Bronchial epithelial cell (primary cell): ENCODE measurements around the gene SHROOM3. TPM values are rescaled to one million over a fixed set of nuclear protein-coding genes. Genes with fewer than 3 reads are reported as not detected.

ENCODE experiments used
- DNase-seq: peaks from one replicate; pipeline ENCODE4 v3.0.0-alpha.2; 2010; ENCODE audit warnings: low read depth
- FAIRE-seq: peaks from 2 replicates; lab custom pipeline; 2011; peaks lifted over from hg19 to GRCh38; lab: Jason Lieb, UNC
- H3K27me3 ChIP-seq: 2 replicates; pipeline ENCODE4 v1.5.1; 2011; ENCODE audit warnings: low read length; ENCODE audit not compliant: control insufficient read depth, insufficient read depth
- H3K36me3 ChIP-seq: 2 replicates; pipeline ENCODE4 v1.5.1; 2011; ENCODE audit warnings: low read length; ENCODE audit not compliant: control insufficient read depth, insufficient read depth
- H3K4me3 ChIP-seq: 2 replicates; pipeline ENCODE4 v1.5.1; 2011; ENCODE audit warnings: mild to moderate bottlenecking, low read depth, low read length, control low read depth
- total RNA-seq: library from RNA; depleted of rRNA; stranded (reverse); fragments of >200 nt; gene quantifications from 2 replicates; pipeline ENCODE4 v1.2.1, GENCODE V29; 2014
- TF ChIP-seq, protein P1 (sequence below): IDR thresholded peaks from 2 replicates; pipeline ENCODE4 v1.5.1; 2011; ENCODE audit warnings: mild to moderate bottlenecking, moderate library complexity, low read length, control low read depth, inconsistent platforms; ENCODE audit not compliant: insufficient read depth, severe bottlenecking

The SHROOM3 gene
- total RNA-seq, 1 donor from 2014 or later = 6.3 TPM

DNA sequence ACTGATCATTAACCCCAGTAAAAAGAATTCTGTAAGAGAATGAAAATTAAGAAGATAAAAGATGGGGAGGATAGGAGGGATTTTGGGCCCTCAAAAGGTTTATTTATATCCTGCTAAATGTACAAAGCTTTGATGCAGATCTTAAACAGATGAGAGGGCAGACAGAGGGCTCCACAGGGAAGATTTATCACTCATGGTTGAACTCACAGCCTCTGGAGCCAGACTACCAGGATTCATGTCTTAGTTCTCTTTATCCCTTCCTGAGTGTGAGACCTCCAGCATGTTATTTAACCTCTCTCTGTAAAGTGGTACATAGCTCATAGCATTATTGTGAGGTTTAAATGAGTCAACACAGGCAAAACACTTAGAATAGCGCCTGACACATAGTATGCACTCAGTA lies 388.5 kb downstream of the SHROOM3 start:
- Histone ChIP-seq H3K27me3 (no peaks in the 10 kb centered on the region), H3K36me3 (no peaks in the 10 kb centered on the region), H3K4me3 (no peak overlapping the region)
- FAIRE-seq (no peak), DNase-seq (no peak)
- TF ChIP-seq, protein P1, sequence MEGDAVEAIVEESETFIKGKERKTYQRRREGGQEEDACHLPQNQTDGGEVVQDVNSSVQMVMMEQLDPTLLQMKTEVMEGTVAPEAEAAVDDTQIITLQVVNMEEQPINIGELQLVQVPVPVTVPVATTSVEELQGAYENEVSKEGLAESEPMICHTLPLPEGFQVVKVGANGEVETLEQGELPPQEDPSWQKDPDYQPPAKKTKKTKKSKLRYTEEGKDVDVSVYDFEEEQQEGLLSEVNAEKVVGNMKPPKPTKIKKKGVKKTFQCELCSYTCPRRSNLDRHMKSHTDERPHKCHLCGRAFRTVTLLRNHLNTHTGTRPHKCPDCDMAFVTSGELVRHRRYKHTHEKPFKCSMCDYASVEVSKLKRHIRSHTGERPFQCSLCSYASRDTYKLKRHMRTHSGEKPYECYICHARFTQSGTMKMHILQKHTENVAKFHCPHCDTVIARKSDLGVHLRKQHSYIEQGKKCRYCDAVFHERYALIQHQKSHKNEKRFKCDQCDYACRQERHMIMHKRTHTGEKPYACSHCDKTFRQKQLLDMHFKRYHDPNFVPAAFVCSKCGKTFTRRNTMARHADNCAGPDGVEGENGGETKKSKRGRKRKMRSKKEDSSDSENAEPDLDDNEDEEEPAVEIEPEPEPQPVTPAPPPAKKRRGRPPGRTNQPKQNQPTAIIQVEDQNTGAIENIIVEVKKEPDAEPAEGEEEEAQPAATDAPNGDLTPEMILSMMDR = no peak

- Histone ChIP-seq H3K27me3 (no peaks in the 10 kb centered on the region), H3K36me3 (no peaks in the 10 kb centered on the region), H3K4me3 (no peak overlapping the region)
- TF ChIP-seq, protein P1 = no peak
- FAIRE-seq (no peak), DNase-seq (no peak)
Observed at GRCh38 chr4:76830612-76830963, 395.6 kb downstream of the SHROOM3 start.

DNA sequence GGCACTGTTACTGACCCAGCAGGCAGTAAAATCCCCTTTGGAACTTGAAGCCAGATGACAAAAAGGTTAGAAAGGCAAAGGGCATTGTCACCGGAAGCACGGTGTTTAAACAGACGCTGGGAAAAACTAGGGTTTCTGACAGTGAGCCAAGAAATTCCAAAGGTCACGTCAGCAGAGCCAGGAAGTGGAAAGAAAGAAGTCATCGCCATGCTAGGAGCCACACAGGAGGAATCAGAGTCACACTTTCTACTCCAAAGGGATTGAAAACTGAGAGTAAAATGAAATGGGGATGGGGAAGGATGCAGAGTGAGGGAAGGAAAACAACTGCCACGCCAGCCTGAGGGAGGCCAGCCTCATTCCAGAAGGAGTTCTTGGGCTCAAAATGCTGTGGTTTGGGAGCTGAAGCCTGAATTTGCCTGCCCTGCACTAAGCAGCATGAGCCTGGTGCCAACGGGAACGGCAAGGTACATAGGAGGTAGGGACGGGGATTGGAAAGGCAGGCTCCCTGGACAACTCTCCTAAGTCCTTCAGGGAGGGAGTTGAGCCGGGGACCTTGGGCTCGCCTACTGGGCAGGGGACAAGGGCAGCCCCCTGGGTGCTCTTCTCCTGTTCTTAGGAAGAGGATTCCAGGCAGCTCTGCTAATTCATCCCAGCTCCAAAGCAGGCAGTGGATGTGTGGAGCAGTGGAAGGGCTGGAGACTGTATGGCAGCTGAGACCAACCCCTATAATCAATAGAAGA lies 396.1 kb downstream of the SHROOM3 start:
- TF ChIP-seq, protein P1 = no peak
- Histone ChIP-seq H3K4me3 (no peak overlapping the region), H3K36me3 (no peaks in the 10 kb centered on the region), H3K27me3 (no peaks in the 10 kb centered on the region)
- peak; percentile 23 for FAIRE-seq
- peak; percentile 93 for DNase-seq

DNA sequence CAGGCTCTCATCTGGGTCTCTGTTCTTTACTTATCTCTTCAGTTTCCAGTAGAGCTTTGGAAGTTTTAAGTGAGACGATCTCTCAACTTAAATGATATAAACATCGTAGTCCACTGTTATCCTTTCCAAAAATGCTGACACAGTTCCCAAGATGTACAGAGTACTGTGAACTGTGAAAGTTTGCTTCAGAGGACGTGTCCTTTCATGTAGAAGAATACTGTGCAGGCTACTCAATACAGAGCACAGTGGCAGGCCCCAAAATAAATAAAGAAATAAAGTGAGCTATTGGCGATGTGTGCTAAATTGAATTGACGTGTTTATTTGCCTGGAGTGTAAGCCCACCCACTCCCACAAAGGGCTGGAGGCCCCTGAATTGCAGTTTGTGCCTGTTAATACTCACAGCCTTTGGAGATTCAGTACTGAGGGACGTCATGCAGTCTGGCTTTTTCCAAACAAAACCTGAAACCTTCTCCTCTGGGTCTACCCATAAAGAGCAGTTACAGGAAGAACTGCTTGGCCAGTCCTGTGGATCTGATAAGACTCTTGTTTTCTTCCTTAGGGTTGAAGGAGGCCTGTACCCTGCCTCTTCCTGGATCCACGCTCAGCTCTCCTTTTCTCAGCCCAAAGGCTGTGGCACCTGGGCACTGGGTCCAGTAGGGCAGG lies 396.8 kb downstream of the SHROOM3 start:
- H3K4me3 ChIP-seq = no peak overlapping the region

More for the DNA sequence above, 396.8 kb downstream of the SHROOM3 start:
- FAIRE-seq (no peak), DNase-seq (peak; percentile 65)
- Histone ChIP-seq H3K36me3 (no peaks in the 10 kb centered on the region), H3K27me3 (no peaks in the 10 kb centered on the region)
- TF ChIP-seq, protein P1 = no peak

Other genes with a start within 250 kb of the SHROOM3 start
- 173 and 199 TPM in 2 replicates for gene SCARB2, start 221.4 kb upstream of the SHROOM3 start, total RNA-seq
- 0.26 and 0.38 TPM in 2 replicates for gene FAM47E, start 183.5 kb upstream of the SHROOM3 start, total RNA-seq
- 9.5 and 10.0 TPM in 2 replicates for gene STBD1, start 128.5 kb upstream of the SHROOM3 start, total RNA-seq
- gene CCDC158, start 14.1 kb upstream of the SHROOM3 start, total RNA-seq = under 0.01 and 0.13 TPM in 2 replicates